ENCODE results near the gene SMYD2.

- no peak for TF ChIP-seq EZH2phosphoT487 (IDR thresholded peaks at IDR 0.05; ENCODE audit: insufficient read depth, low read depth)
- TF ChIP-seq EZH2 (IDR thresholded peaks at IDR 0.05; ENCODE audit: insufficient read depth, poor library complexity, severe bottlenecking), result no peak
Observed at GRCh38 chr1:214296860-214297745, 16.1 kb downstream of the SMYD2 start.

All from GM23248 (cell line).